Mammary epithelial cell (primary cell): ENCODE results near the gene STX11.

Source experiments
- CTCF ChIP-seq, 2 donors: IDR thresholded peaks in 1 of 2; conservative IDR thresholded peaks in 1 of 2; 2 replicates each; pipeline ENCODE4 v1.5.1; 2011 to 2012; ENCODE audit warnings: inconsistent platforms in 2 of 2, low read length in 2 of 2, mild to moderate bottlenecking in 2 of 2, control low read depth in 1 of 2, low read depth in 1 of 2; ENCODE audit not compliant: insufficient read depth in 1 of 2; ENCODE audit errors: extremely low read depth in 1 of 2
- EZH2 ChIP-seq: IDR thresholded peaks from 2 replicates; pipeline ENCODE4 v1.6.1; 2012; ENCODE audit warnings: low read length, inconsistent platforms, borderline replicate concordance

GRCh38 chr6:144133225-144133821 lies 17.0 kb upstream of the STX11 start:
- TF ChIP-seq CTCF (conservative IDR thresholded peaks at IDR 0.05 in 1 of 2, IDR thresholded peaks at IDR 0.05 in 1 of 2; ENCODE audit: extremely low read depth in 1 of 2, insufficient read depth in 1 of 2, low read depth in 1 of 2, low read length in 2 of 2) (no peak), EZH2 (no peak)
